CD14-positive monocyte (primary cell): ENCODE data around the gene HIVEP3. TPM values are rescaled to one million over a fixed set of nuclear protein-coding genes. Genes with fewer than 3 reads are reported as not detected.

Source experiments
- DNase-seq, 3 donors: peaks; one replicate each; pipeline ENCODE4 v3.0.0-alpha.2; 2011 to 2022
- H2AFZ ChIP-seq: 2 replicates; pipeline ENCODE4 v1.6.0; 2012; ENCODE audit warnings: mild to moderate bottlenecking, low read depth, low read length, inconsistent platforms; ENCODE audit not compliant: insufficient read depth, poor library complexity, severe bottlenecking
- H3K27ac ChIP-seq, 2 donors: 1 replicate in 1 of 2; 2 replicates in 1 of 2; pipeline ENCODE4 v1.5.1; 2012 to 2013; ENCODE audit warnings: low read length in 2 of 2, control low read depth in 1 of 2, inconsistent platforms in 1 of 2, low read depth in 1 of 2, mild to moderate bottlenecking in 1 of 2
- H3K27me3 ChIP-seq, 2 donors: one replicate each; pipeline versions ENCODE4 v1.6.0 to v1.6.1; 2011 to 2013; ENCODE audit warnings: low read length in 2 of 2; ENCODE audit not compliant: control insufficient read depth in 2 of 2, insufficient read depth in 2 of 2
- H3K36me3 ChIP-seq, 2 donors: replicated peaks in 1 of 2; 1 replicate in 1 of 2; 2 replicates in 1 of 2; pipeline versions ENCODE4 v1.5.1 to v1.6.1; 2012 to 2013; ENCODE audit warnings: low read length in 2 of 2, control low read depth in 1 of 2, inconsistent platforms in 1 of 2, mild to moderate bottlenecking in 1 of 2; ENCODE audit not compliant: insufficient read depth in 2 of 2, control insufficient read depth in 1 of 2
- H3K4me1 ChIP-seq, 2 donors: 1 replicate in 1 of 2; 2 replicates in 1 of 2; pipeline versions ENCODE4 v1.5.1 to v1.6.1; 2012 to 2013; ENCODE audit warnings: low read length in 2 of 2, control low read depth in 1 of 2, inconsistent platforms in 1 of 2, mild to moderate bottlenecking in 1 of 2, moderate library complexity in 1 of 2; ENCODE audit not compliant: insufficient read depth in 2 of 2, control insufficient read depth in 1 of 2
- H3K4me2 ChIP-seq: replicated peaks from 2 replicates; pipeline ENCODE3; 2012; ENCODE audit warnings: low read length, moderate library complexity, mild to moderate bottlenecking; ENCODE audit not compliant: poor library complexity, severe bottlenecking; ENCODE audit errors: extremely low read depth
- H3K4me3 ChIP-seq, 3 experiments: fragments of 200-600 bp in 1 of 3; sonication (generic) in 1 of 3; replicated peaks in 1 of 3; 1 replicate in 2 of 3; 2 replicates in 1 of 3; pipeline ENCODE4 v1.5.1; 2011 to 2013; ENCODE audit warnings: low read length in 3 of 3, mild to moderate bottlenecking in 3 of 3, control low read depth in 2 of 3, low read depth in 2 of 3, inconsistent platforms in 1 of 3, moderate library complexity in 1 of 3
- H3K79me2 ChIP-seq: 2 replicates; pipeline ENCODE4 v1.6.0; 2012; ENCODE audit warnings: mild to moderate bottlenecking, control low read depth, inconsistent platforms, low read length, moderate library complexity; ENCODE audit not compliant: insufficient read depth
- H3K9ac ChIP-seq: 2 replicates; pipeline ENCODE4 v1.6.0; 2017; ENCODE audit warnings: low read length, mild to moderate bottlenecking; ENCODE audit not compliant: insufficient read depth, poor library complexity, severe bottlenecking
- H3K9me3 ChIP-seq, 2 donors: replicated peaks in 1 of 2; 1 replicate in 1 of 2; 2 replicates in 1 of 2; pipeline versions ENCODE4 v1.5.1 to v1.6.1; 2012 to 2013; ENCODE audit warnings: low read length in 2 of 2, control low read depth in 1 of 2; ENCODE audit not compliant: control insufficient read depth in 1 of 2, insufficient read depth in 1 of 2
- H4K20me1 ChIP-seq: 2 replicates; pipeline ENCODE4 v1.6.0; 2012; ENCODE audit warnings: mild to moderate bottlenecking, low read length, control low read depth, moderate library complexity; ENCODE audit not compliant: insufficient read depth
- H3K27ac Mint-ChIP-seq, 7 donors: one replicate each; pipeline ENCODE4 v1.8.0; 2020; ENCODE audit warnings: mild to moderate bottlenecking in 7 of 7, mixed read lengths in 7 of 7, moderate library complexity in 6 of 7, inconsistent platforms in 2 of 7
- H3K27me3 Mint-ChIP-seq, 3 donors: one replicate each; pipeline ENCODE4 v1.8.0; 2021 to 2022; ENCODE audit warnings: low read depth in 3 of 3, mild to moderate bottlenecking in 3 of 3, mixed read lengths in 3 of 3, moderate library complexity in 3 of 3, inconsistent platforms in 1 of 3
- H3K36me3 Mint-ChIP-seq, 2 donors: one replicate each; pipeline ENCODE4 v1.8.0; 2020; ENCODE audit warnings: mixed read lengths in 2 of 2, inconsistent platforms in 1 of 2, mild to moderate bottlenecking in 1 of 2
- H3K4me1 Mint-ChIP-seq: one replicate; pipeline ENCODE4 v1.8.0; 2020; ENCODE audit warnings: mild to moderate bottlenecking, mixed read lengths
- H3K4me3 Mint-ChIP-seq, 2 donors: one replicate each; pipeline ENCODE4 v1.8.0; 2020; ENCODE audit warnings: mild to moderate bottlenecking in 2 of 2, mixed read lengths in 2 of 2, moderate library complexity in 1 of 2
- H3K9me3 Mint-ChIP-seq, 7 donors: one replicate each; pipeline ENCODE4 v1.8.0; 2020 to 2022; ENCODE audit warnings: mixed read lengths in 7 of 7, mild to moderate bottlenecking in 6 of 7, moderate library complexity in 6 of 7, inconsistent platforms in 2 of 7
- CTCF ChIP-seq: fragments of 200-600 bp; IDR thresholded peaks from one replicate; pipeline ENCODE4 v1.8.0; 2022; ENCODE audit warnings: antibody characterized with exemption, mild to moderate bottlenecking
- WGBS: methylation state at CpG from one replicate; pipeline ENCODE4 v1.1.5; 2013; ENCODE audit warnings: missing lambda C conversion rate; ENCODE audit not compliant: insufficient coverage; 5-methylcytosine and 5-hydroxymethylcytosine counted together
- intact Hi-C, 2 donors: fragments of 100-400 bp; cut with micrococcal nuclease; formaldehyde crosslinking; loops; one replicate each; pipeline versions ENCODE4 v1.15.0 to v1.15.1; 2023
- polyA plus RNA-seq, 3 donors: library from polyadenylated mRNA; depleted of rRNA in 1 of 3; unstranded in 2 of 3; stranded (reverse) in 1 of 3; fragments of 300-500 nt in 2 of 3; fragments of >200 nt in 1 of 3; fragmentation: Illumina TruSeq in 2 of 3; gene quantifications; 1 replicate in 2 of 3; 2 replicates in 1 of 3; pipeline ENCODE4 v1.2.3, GENCODE V29; 2012 to 2021

The HIVEP3 gene
- polyA plus RNA-seq, 3 donors, result 1.2 to 3.7 (median 1.8) TPM

- DNase-seq, result no peak
- H3K4me3 Mint-ChIP-seq, result no peak overlapping the region
- peaks cover 0 to 39% of the 10 kb centered on the region in 2 donors for H3K36me3 ChIP-seq
- H4K20me1 ChIP-seq, result peaks cover 43% of the 10 kb centered on the region
- no peaks in the 10 kb centered on the region for H3K4me1 ChIP-seq
- intact Hi-C loops, result no loop called here
- no peak overlapping the region for H3K4me3 ChIP-seq
- no peaks in the 10 kb centered on the region for H3K9me3 ChIP-seq
- H3K27ac Mint-ChIP-seq, result peak overlapping the region in 1 of 7 donors; percentile 7
- TF ChIP-seq CTCF, result no peak
- WGBS, result 96% methylated on average over 5 of the region's 5 CpGs
- H3K9ac ChIP-seq, result no peak overlapping the region
- H3K36me3 Mint-ChIP-seq, result peaks cover 28 to 46% of the 10 kb centered on the region in 2 donors
- no peaks in the 10 kb centered on the region for H3K79me2 ChIP-seq
- peaks cover 0 to 3% (median 2%) of the 10 kb centered on the region in 3 donors for H3K27me3 Mint-ChIP-seq
- no peak overlapping the region for H3K27ac ChIP-seq
- H3K9me3 Mint-ChIP-seq, result no peaks in the 10 kb centered on the region
- no peak overlapping the region for H3K4me2 ChIP-seq
- no peaks in the 10 kb centered on the region for H3K4me1 Mint-ChIP-seq
- no peak overlapping the region for H2AFZ ChIP-seq
- H3K27me3 ChIP-seq, result no peaks in the 10 kb centered on the region
These were observed 352.3 kb downstream of the HIVEP3 start for GRCh38 chr1:41566274-41566885.

- Histone ChIP-seq H3K9me3 (no peaks in the 10 kb centered on the region), H3K4me1 (no peaks in the 10 kb centered on the region), H3K4me2 (no peak overlapping the region), H4K20me1 (peaks cover 53% of the 10 kb centered on the region), H3K4me3 (no peak overlapping the region), H3K27ac (no peak overlapping the region), H3K36me3 (peaks cover 3 to 35% of the 10 kb centered on the region in 2 donors), H3K27me3 (no peaks in the 10 kb centered on the region), H2AFZ (no peak overlapping the region), H3K79me2 (no peaks in the 10 kb centered on the region), H3K9ac (no peak overlapping the region)
- Mint-ChIP-seq H3K4me1 (no peaks in the 10 kb centered on the region), H3K27me3 (peaks cover 0 to 3% (median 2%) of the 10 kb centered on the region in 3 donors), H3K27ac (peak overlapping the region in 1 of 7 donors; percentile 46), H3K4me3 (no peak overlapping the region), H3K36me3 (peaks cover 28 to 49% of the 10 kb centered on the region in 2 donors), H3K9me3 (no peaks in the 10 kb centered on the region)
- 97% methylated on average over 6 of the region's 9 CpGs for WGBS
- intact Hi-C loops, result no loop called here
- no peak for TF ChIP-seq CTCF
- DNase-seq, result no peak
These were observed 353.8 kb downstream of the HIVEP3 start for GRCh38 chr1:41564741-41565475.
